ENCODE results near the gene RALGAPB. TPM values are rescaled to one million over a fixed set of nuclear protein-coding genes. Genes with fewer than 3 reads are reported as not detected.

Gene RALGAPB
- total RNA-seq, 1 donor: 42.7 TPM

- no peaks in the 10 kb centered on the region for H3K9me3 ChIP-seq (ENCODE audit: low read depth, low read length)
- TF ChIP-seq CTCF (IDR thresholded peaks at IDR 0.05; ENCODE audit: extremely low read depth, low read depth, low read length): peak; percentile 89
- no peaks in the 10 kb centered on the region for H3K27me3 ChIP-seq (ENCODE audit: insufficient read depth, low read length)
- peaks cover 39% of the 10 kb centered on the region for H3K4me1 ChIP-seq (ENCODE audit: insufficient read depth, low read length)
- peak overlapping the region; percentile 93 for H3K4me2 ChIP-seq (ENCODE audit: insufficient read depth, low read length)
- no peaks in the 10 kb centered on the region for H4K20me1 ChIP-seq (ENCODE audit: insufficient read depth, low read length)
- H3K36me3 ChIP-seq (ENCODE audit: insufficient read depth, low read length): peaks cover 5% of the 10 kb centered on the region
- H3K4me3 ChIP-seq (ENCODE audit: insufficient read depth, low read length): peak overlapping the region; percentile 96
- DNase-seq (ENCODE audit: insufficient read length, low spot score, missing footprints): peak; percentile 97
- peak overlapping the region; percentile 81 for H3K27ac ChIP-seq (ENCODE audit: low read depth, low read length)
- peaks cover 16% of the 10 kb centered on the region for H3K79me2 ChIP-seq (ENCODE audit: insufficient read depth, low read length)
- H2AFZ ChIP-seq (ENCODE audit: low read length): peak overlapping the region; percentile 92
These were observed 26.0 kb upstream of the RALGAPB start for GRCh38 chr20:38446441-38447209.

GRCh38 chr20:38447251-38447661, 25.4 kb upstream of the RALGAPB start:
- Histone ChIP-seq H3K4me1 (ENCODE audit: insufficient read depth, low read length) (peaks cover 39% of the 10 kb centered on the region), H3K27ac (ENCODE audit: low read depth, low read length) (peak overlapping the region; percentile 81), H4K20me1 (ENCODE audit: insufficient read depth, low read length) (no peaks in the 10 kb centered on the region), H3K9me3 (ENCODE audit: low read depth, low read length) (no peaks in the 10 kb centered on the region), H3K27me3 (ENCODE audit: insufficient read depth, low read length) (no peaks in the 10 kb centered on the region), H3K36me3 (ENCODE audit: insufficient read depth, low read length) (peaks cover 5% of the 10 kb centered on the region), H2AFZ (ENCODE audit: low read length) (peak overlapping the region; percentile 88), H3K4me2 (ENCODE audit: insufficient read depth, low read length) (peak overlapping the region; percentile 93), H3K79me2 (ENCODE audit: insufficient read depth, low read length) (peaks cover 16% of the 10 kb centered on the region), H3K4me3 (ENCODE audit: insufficient read depth, low read length) (peak overlapping the region; percentile 96)
- TF ChIP-seq CTCF (IDR thresholded peaks at IDR 0.05; ENCODE audit: extremely low read depth, low read depth, low read length): no peak
- DNase-seq (ENCODE audit: insufficient read length, low spot score, missing footprints): peak; percentile 78

GRCh38 chr20:38447931-38448675, 24.5 kb upstream of the RALGAPB start:
- Histone ChIP-seq H3K36me3 (ENCODE audit: insufficient read depth, low read length) (peaks cover 5% of the 10 kb centered on the region), H3K79me2 (ENCODE audit: insufficient read depth, low read length) (peaks cover 16% of the 10 kb centered on the region), H4K20me1 (ENCODE audit: insufficient read depth, low read length) (no peaks in the 10 kb centered on the region), H3K4me2 (ENCODE audit: insufficient read depth, low read length) (peak overlapping the region; percentile 93), H3K9me3 (ENCODE audit: low read depth, low read length) (no peaks in the 10 kb centered on the region), H3K27me3 (ENCODE audit: insufficient read depth, low read length) (no peaks in the 10 kb centered on the region), H2AFZ (ENCODE audit: low read length) (no peak overlapping the region), H3K4me1 (ENCODE audit: insufficient read depth, low read length) (peaks cover 48% of the 10 kb centered on the region), H3K27ac (ENCODE audit: low read depth, low read length) (peak overlapping the region; percentile 81), H3K4me3 (ENCODE audit: insufficient read depth, low read length) (no peak overlapping the region)
- peak; percentile 29 for DNase-seq (ENCODE audit: insufficient read length, low spot score, missing footprints)
- TF ChIP-seq CTCF (IDR thresholded peaks at IDR 0.05; ENCODE audit: extremely low read depth, low read depth, low read length): no peak

DNA sequence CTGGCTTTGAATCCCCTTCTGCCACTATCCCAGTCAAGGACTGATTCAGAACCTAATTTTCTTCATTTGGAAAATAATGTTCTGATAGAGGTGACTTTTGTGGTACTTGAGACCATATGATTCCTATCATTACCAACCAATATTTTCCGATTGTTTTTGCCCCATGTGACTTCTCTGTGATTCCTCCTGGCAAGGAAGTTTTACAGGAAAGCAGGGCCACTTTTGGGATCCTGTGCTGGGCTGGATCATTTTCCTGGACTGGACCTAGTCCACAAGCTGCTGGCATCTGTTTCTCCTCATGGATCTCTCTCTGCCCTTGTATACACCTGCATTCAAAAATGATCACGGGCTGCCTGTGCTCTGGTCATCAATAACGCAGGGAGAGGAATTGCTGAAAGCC, 23.6 kb upstream of the RALGAPB start:
- peaks cover 16% of the 10 kb centered on the region for H3K79me2 ChIP-seq (ENCODE audit: insufficient read depth, low read length)
- peaks cover 5% of the 10 kb centered on the region for H3K36me3 ChIP-seq (ENCODE audit: insufficient read depth, low read length)
- H3K9me3 ChIP-seq (ENCODE audit: low read depth, low read length): no peaks in the 10 kb centered on the region
- no peak overlapping the region for H3K4me3 ChIP-seq (ENCODE audit: insufficient read depth, low read length)
- no peak for DNase-seq (ENCODE audit: insufficient read length, low spot score, missing footprints)
- H2AFZ ChIP-seq (ENCODE audit: low read length): no peak overlapping the region
- peaks cover 53% of the 10 kb centered on the region for H3K4me1 ChIP-seq (ENCODE audit: insufficient read depth, low read length)
- no peaks in the 10 kb centered on the region for H3K27me3 ChIP-seq (ENCODE audit: insufficient read depth, low read length)
- no peak for TF ChIP-seq CTCF (IDR thresholded peaks at IDR 0.05; ENCODE audit: extremely low read depth, low read depth, low read length)
- no peaks in the 10 kb centered on the region for H4K20me1 ChIP-seq (ENCODE audit: insufficient read depth, low read length)
- no peak overlapping the region for H3K27ac ChIP-seq (ENCODE audit: low read depth, low read length)
- no peak overlapping the region for H3K4me2 ChIP-seq (ENCODE audit: insufficient read depth, low read length)
